Lung (tissue), 12 donors: ENCODE results near the gene CYSTM1. TPM values are rescaled to one million over a fixed set of nuclear protein-coding genes. Genes with fewer than 3 reads are reported as not detected.
A peak's percentile ranks its signal among the peaks of the same experiment; 100 is the strongest.

Experiments
- ATAC-seq: fragments of 200-7000 bp; cut with Tn5 transposase; one replicate; pipeline ENCODE4 v1.9.1; 2020; ENCODE audit warnings: moderate number of reproducible peaks; ENCODE audit not compliant: insufficient read depth, low FRiP score
- DNase-seq, 3 donors: peaks; one replicate each; pipeline ENCODE4 v3.0.0-alpha.2; 2013 to 2017
- H3K27ac ChIP-seq, 2 donors: one replicate each; pipeline ENCODE4 v1.5.1; 2013; ENCODE audit warnings: mild to moderate bottlenecking in 2 of 2, moderate library complexity in 2 of 2, control low read depth in 1 of 2, inconsistent platforms in 1 of 2, low read depth in 1 of 2, low read length in 1 of 2
- H3K27me3 ChIP-seq, 3 donors: one replicate each; pipeline ENCODE4 v1.5.1; 2013; ENCODE audit warnings: low read length in 2 of 3; ENCODE audit not compliant: control insufficient read depth in 3 of 3, insufficient read depth in 3 of 3
- H3K36me3 ChIP-seq, 4 donors: one replicate each; pipeline ENCODE4 v1.5.1; 2013; ENCODE audit warnings: low read length in 4 of 4, mild to moderate bottlenecking in 1 of 4, moderate library complexity in 1 of 4; ENCODE audit not compliant: control insufficient read depth in 4 of 4, insufficient read depth in 4 of 4
- H3K4me1 ChIP-seq, 5 donors: one replicate each; pipeline ENCODE4 v1.5.1; 2013; ENCODE audit warnings: low read length in 5 of 5, mild to moderate bottlenecking in 2 of 5, moderate library complexity in 1 of 5; ENCODE audit not compliant: control insufficient read depth in 5 of 5, insufficient read depth in 5 of 5
- H3K4me3 ChIP-seq: one replicate; pipeline ENCODE4 v1.5.1; 2013; ENCODE audit warnings: mild to moderate bottlenecking, control low read depth, moderate library complexity
- H3K9ac ChIP-seq, 2 donors: one replicate each; pipeline ENCODE4 v1.5.1; 2013; ENCODE audit warnings: low read length in 2 of 2, control low read depth in 1 of 2; ENCODE audit not compliant: insufficient read depth in 1 of 2
- H3K9me3 ChIP-seq, 4 donors: one replicate each; pipeline ENCODE4 v1.5.1; 2013; ENCODE audit warnings: low read length in 3 of 4, mild to moderate bottlenecking in 1 of 4, moderate library complexity in 1 of 4; ENCODE audit not compliant: control insufficient read depth in 4 of 4, insufficient read depth in 3 of 4
- WGBS, 2 donors: extraction: QIAGEN DNeasy Blood & Tissue Kit; methylation state at CpG; one replicate each; pipeline ENCODE4 v1.1.7; 2013; 5-methylcytosine and 5-hydroxymethylcytosine counted together
- polyA plus RNA-seq, 2 donors: library from polyadenylated mRNA; stranded (reverse); fragments of 200-250 nt; gene quantifications; one replicate each; pipeline ENCODE4 v1.2.1, GENCODE V29; 2013
- total RNA-seq, 2 donors: library from RNA; depleted of rRNA in 1 of 2; stranded (reverse); fragments of >200 nt in 1 of 2; gene quantifications; one replicate each; pipeline ENCODE4 v1.2.1, GENCODE V29; 2014 to 2021
- TF ChIP-seq, protein P1 (sequence below): IDR thresholded peaks from 2 replicates; pipeline ENCODE4 v1.5.1; 2012; ENCODE audit warnings: mild to moderate bottlenecking; ENCODE audit errors: control extremely low read depth, extremely low read depth
- donor health status: control.
- donor health status: control.
- donor health status: Bipolar disorder and iron deficiency.
- donor health status: healthy.
- donor health status: DM: yes; HTN: yes; CAD: no.

The CYSTM1 gene
- total and polyA plus RNA-seq, 4 donors = 37.1 to 274 (median 107) TPM

DNA sequence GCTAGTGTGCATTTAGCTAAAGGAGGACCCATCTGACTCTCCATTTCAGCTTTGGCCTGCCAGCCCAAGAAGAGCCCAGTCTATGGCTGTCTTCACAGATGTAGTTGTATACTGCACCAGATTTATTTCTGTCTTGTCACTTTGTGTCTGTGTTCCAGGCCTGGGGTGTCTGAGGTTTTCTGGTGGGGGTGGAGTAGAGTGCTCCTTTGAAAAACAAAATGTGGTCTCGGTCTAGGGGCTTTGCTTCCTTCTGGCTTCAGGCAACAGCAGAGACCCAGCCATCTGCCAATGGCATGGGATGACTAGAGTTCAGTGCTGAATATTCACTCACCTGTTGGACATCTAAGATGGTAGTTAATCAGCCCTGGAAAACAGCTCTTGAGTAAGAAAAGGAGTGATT, 38.4 kb upstream of the CYSTM1 start:
- DNase-seq = no peak
- no peaks in the 10 kb centered on the region for H3K9me3 ChIP-seq
- 92 to 97% methylated on average over 1 of the region's 1 CpG for WGBS, 2 donors

DNA sequence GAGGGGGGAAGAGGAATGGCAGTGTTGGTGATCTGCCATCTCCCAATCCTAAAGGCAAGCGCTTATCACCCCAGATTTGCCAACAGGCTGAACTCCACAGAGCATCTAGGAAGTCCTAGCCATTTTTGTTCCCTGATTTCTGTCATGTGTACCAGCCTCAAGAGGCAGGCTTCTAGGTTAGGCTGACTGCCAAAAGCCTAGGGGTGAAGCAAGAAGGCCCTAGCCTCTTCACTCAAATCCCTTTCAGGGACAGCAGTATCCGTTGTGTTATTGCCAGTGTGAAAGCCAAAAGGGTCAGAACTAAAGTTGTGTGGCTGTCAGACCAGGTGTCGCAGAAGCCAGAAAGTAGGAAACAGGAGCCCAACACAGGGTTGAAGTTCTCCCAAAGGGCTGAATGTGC, 34.6 kb upstream of the CYSTM1 start:
- Histone ChIP-seq H3K9ac (no peak overlapping the region), H3K9me3 (no peaks in the 10 kb centered on the region), H3K27ac (peak overlapping the region in 1 of 2 donors; percentile 59), H3K4me1 (peaks cover 0 to 13% (median 0%) of the 10 kb centered on the region in 5 donors), H3K36me3 (no peaks in the 10 kb centered on the region), H3K27me3 (peaks cover 0 to 6% (median 6%) of the 10 kb centered on the region in 3 donors), H3K4me3 (no peak overlapping the region)
- TF ChIP-seq, protein P1, sequence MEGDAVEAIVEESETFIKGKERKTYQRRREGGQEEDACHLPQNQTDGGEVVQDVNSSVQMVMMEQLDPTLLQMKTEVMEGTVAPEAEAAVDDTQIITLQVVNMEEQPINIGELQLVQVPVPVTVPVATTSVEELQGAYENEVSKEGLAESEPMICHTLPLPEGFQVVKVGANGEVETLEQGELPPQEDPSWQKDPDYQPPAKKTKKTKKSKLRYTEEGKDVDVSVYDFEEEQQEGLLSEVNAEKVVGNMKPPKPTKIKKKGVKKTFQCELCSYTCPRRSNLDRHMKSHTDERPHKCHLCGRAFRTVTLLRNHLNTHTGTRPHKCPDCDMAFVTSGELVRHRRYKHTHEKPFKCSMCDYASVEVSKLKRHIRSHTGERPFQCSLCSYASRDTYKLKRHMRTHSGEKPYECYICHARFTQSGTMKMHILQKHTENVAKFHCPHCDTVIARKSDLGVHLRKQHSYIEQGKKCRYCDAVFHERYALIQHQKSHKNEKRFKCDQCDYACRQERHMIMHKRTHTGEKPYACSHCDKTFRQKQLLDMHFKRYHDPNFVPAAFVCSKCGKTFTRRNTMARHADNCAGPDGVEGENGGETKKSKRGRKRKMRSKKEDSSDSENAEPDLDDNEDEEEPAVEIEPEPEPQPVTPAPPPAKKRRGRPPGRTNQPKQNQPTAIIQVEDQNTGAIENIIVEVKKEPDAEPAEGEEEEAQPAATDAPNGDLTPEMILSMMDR = no peak
- 77 to 87% methylated on average over 3 of the region's 3 CpGs for WGBS, 2 donors
- DNase-seq = no peak
- no peak for ATAC-seq

More for the DNA sequence above, 38.4 kb upstream of the CYSTM1 start:
- no peaks in the 10 kb centered on the region for H3K27me3 ChIP-seq
- TF ChIP-seq, protein P1 = no peak
- H3K36me3 ChIP-seq = no peaks in the 10 kb centered on the region
- H3K27ac ChIP-seq = no peak overlapping the region
- H3K4me1 ChIP-seq = peaks cover 0 to 20% (median 3%) of the 10 kb centered on the region in 5 donors
- no peak overlapping the region for H3K9ac ChIP-seq
- no peak overlapping the region for H3K4me3 ChIP-seq
- ATAC-seq = no peak

DNA sequence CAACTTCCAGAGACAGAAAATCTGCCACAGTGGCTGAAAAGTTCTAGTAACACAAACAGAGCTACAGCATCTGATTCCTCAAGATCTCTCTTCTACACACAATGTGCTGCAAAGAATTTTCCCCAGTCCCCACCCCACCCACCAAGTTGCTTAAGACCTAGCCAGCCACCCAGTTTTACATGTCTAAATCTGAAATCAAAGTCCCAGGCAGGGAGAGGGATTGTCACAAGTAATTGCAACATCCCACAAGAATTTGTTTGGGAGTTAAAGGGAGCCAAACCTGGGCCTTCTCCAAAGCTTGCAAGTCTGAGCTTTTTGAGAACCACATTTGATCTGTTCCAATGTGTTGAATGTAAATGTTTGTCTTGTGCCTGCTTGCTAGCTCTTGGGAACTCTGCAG, 33.7 kb upstream of the CYSTM1 start:
- no peaks in the 10 kb centered on the region for H3K9me3 ChIP-seq
- H3K27ac ChIP-seq = no peak overlapping the region
- no peak overlapping the region for H3K9ac ChIP-seq
- peaks cover 0 to 20% (median 3%) of the 10 kb centered on the region in 5 donors for H3K4me1 ChIP-seq
- no peak for ATAC-seq
- DNase-seq = no peak
- peaks cover 0 to 11% (median 8%) of the 10 kb centered on the region in 3 donors for H3K27me3 ChIP-seq
- H3K36me3 ChIP-seq = no peaks in the 10 kb centered on the region
- TF ChIP-seq, protein P1 = no peak
- H3K4me3 ChIP-seq = no peak overlapping the region

DNA sequence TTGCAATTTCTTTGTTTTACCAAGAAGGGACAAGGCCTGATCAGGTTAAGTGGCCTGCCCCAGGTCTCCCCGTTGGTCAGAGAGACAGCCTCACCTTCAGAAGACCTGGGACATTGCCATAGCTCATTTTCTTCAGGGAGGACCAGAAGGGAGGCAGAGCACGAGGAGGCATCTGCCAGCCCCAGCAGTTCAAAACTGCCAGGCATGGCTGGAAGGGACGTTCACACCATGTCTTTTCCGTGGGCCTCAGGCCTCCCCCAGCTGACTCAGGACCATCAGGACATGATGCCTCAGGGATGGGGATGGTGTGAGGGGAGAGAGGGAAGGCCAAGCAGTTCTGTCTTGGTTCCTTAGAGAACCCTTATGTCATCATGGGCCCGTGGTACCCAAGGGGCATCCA, 32.7 kb upstream of the CYSTM1 start:
- no peak for DNase-seq
- 89 to 93% methylated on average over 5 of the region's 5 CpGs for WGBS, 2 donors

More for the DNA sequence above, 32.7 kb upstream of the CYSTM1 start:
- Histone ChIP-seq H3K9ac (no peak overlapping the region), H3K4me3 (no peak overlapping the region), H3K36me3 (no peaks in the 10 kb centered on the region), H3K27ac (no peak overlapping the region), H3K4me1 (peaks cover 0 to 23% (median 5%) of the 10 kb centered on the region in 5 donors), H3K27me3 (peaks cover 0 to 20% (median 16%) of the 10 kb centered on the region in 3 donors), H3K9me3 (no peaks in the 10 kb centered on the region)
- TF ChIP-seq, protein P1 = no peak
- no peak for ATAC-seq
